H1 (cell line): ENCODE results near the gene ATP5PB. TPM values are rescaled to one million over a fixed set of nuclear protein-coding genes. Genes with fewer than 3 reads are reported as not detected.

ENCODE experiments used
- GABPA ChIP-seq: IDR thresholded peaks from 2 replicates; pipeline ENCODE4 v1.6.1; 2011; ENCODE audit warnings: mild to moderate bottlenecking, low read length, moderate library complexity, borderline replicate concordance; ENCODE audit not compliant: insufficient read depth
- JUND ChIP-seq: IDR thresholded peaks from 2 replicates; pipeline ENCODE4 v1.6.1; 2011; ENCODE audit warnings: mild to moderate bottlenecking, improper control_type of control experiment, low read length
- KDM5A ChIP-seq: fragments of 200-600 bp; IDR thresholded peaks from 2 replicates; pipeline ENCODE4 v1.7.1; 2012; ENCODE audit warnings: mild to moderate bottlenecking, low read length, inconsistent platforms, mixed read lengths
- PHF8 ChIP-seq: fragments of 200-600 bp; sonication (generic); conservative IDR thresholded peaks from 2 replicates; pipeline ENCODE4 v1.7.1; 2012; ENCODE audit warnings: low read depth, mild to moderate bottlenecking, inconsistent platforms, low read length, moderate library complexity
- SAP30 ChIP-seq: fragments of 300-600 bp; sonication (generic); IDR thresholded peaks from 2 replicates; pipeline ENCODE4 v1.7.1; 2012; ENCODE audit warnings: low read length, moderate library complexity, mild to moderate bottlenecking, inconsistent platforms; ENCODE audit not compliant: insufficient read depth, insufficient replicate concordance
- SIN3A ChIP-seq, 2 experiments: IDR thresholded peaks in 1 of 2; conservative IDR thresholded peaks in 1 of 2; 2 replicates each; pipeline ENCODE4 v1.6.1; 2011 to 2012; ENCODE audit warnings: low read length in 2 of 2, improper control_type of control experiment in 1 of 2, low read depth in 1 of 2, mild to moderate bottlenecking in 1 of 2
- TAF1 ChIP-seq: IDR thresholded peaks from 2 replicates; pipeline ENCODE4 v1.6.1; 2011; ENCODE audit warnings: mild to moderate bottlenecking, low read depth, low read length
- ZNF274 ChIP-seq: IDR thresholded peaks from 2 replicates; pipeline ENCODE4 v1.7.0; 2012; ENCODE audit warnings: low read length, borderline replicate concordance; ENCODE audit errors: extremely low read depth
- polyA plus RNA-seq, 7 experiments: library from polyadenylated mRNA; depleted of rRNA in 3 of 7; stranded (reverse) in 5 of 7; unstranded in 2 of 7; fragments of >200 nt in 5 of 7; fragments of 200-250 nt in 2 of 7; gene quantifications; 1 replicate in 5 of 7; 2 replicates in 1 of 7; 4 replicates in 1 of 7; pipeline versions ENCODE4 v1.2.1 to v1.2.3, GENCODE V29; 2011 to 2013; ENCODE audit warnings: missing spikeins in 2 of 7, mixed read lengths in 2 of 7
- total RNA-seq: library from RNA; stranded (reverse); fragmentation: NEBNext Ultra II Directional; extraction: Animal tissue kit (Norgen Biotek cat#: 25700); gene quantifications from 2 replicates; pipeline ENCODE4 v1.2.1, GENCODE V29; 2021

ATP5PB gene
- total and polyA plus RNA-seq, 2 of the 8 experiments (the other 6 are each of a cell fraction or from before 2014, with no cell fraction given): 232 to 262 TPM

GRCh38 chr1:111448918-111449702 lies at the start of gene ATP5PB, which contains the start of gene WDR77 (continued):
- peak; percentile 67 for TF ChIP-seq PHF8
- peak; percentile 98 for TF ChIP-seq SAP30
- TF ChIP-seq SIN3A (conservative IDR thresholded peaks at IDR 0.05 in 1 of 2, IDR thresholded peaks at IDR 0.05 in 1 of 2; ENCODE audit: low read depth in 1 of 2, low read length in 2 of 2): peak in 1 of 2 experiments; percentile 93; a peak in 2 of 4 replicates
- no peak for TF ChIP-seq GABPA
- TF ChIP-seq JUND: no peak
- no peak for TF ChIP-seq ZNF274
- peak; percentile 81 for TF ChIP-seq TAF1
- peak; percentile 66; the same call in 1 of the 2 replicates for TF ChIP-seq KDM5A
